Measurements from ENCODE around the gene ADGRV1. TPM values are rescaled to one million over a fixed set of nuclear protein-coding genes. Genes with fewer than 3 reads are reported as not detected.

Gene ADGRV1
- total RNA-seq, 2 donors from 2014 or later: 97.6 to 117 TPM

DNA sequence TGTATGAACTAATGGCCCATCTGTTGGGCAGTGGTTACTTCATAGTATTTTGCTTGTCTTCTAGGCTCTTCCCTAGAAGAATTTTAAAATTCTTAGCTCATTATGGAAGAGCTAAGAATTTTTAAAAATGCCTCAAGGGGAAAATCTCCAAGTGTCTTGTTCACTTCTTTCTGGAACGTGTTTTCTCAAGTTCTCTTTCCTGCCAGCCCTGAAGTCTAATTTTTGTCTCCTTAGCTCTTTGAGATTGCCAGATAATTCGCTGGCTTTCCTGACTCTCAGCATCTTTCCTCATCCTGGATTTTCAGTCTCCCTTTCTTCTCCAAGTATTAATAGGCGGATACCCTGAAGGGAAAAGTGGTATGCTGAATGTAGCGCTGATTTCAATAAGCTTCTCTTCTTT is 429.1 kb downstream of the ADGRV1 start:
- Mint-ChIP-seq H3K27ac (no peak overlapping the region), H3K36me3 (ENCODE audit: low read depth) (peaks cover 21% of the 10 kb centered on the region), H3K9me3 (no peaks in the 10 kb centered on the region), H3K4me3 (no peak overlapping the region), H3K4me1 (peaks cover 2% of the 10 kb centered on the region), H3K27me3 (ENCODE audit: insufficient read depth) (no peaks in the 10 kb centered on the region)
- peaks cover 3% of the 10 kb centered on the region for H3K4me1 ChIP-seq (ENCODE audit: control insufficient read depth, insufficient read depth, low read length)
- 93 to 96% methylated on average over 2 to 4 of the region's 4 CpGs for WGBS, 2 experiments (ENCODE audit: insufficient coverage in 1 of 2, insufficient read length in 1 of 2)
- no peak for DNase-seq
- no peaks in the 10 kb centered on the region for H3K36me3 ChIP-seq (ENCODE audit: control insufficient read depth, insufficient read depth, low read length)
- TF ChIP-seq, protein P1, sequence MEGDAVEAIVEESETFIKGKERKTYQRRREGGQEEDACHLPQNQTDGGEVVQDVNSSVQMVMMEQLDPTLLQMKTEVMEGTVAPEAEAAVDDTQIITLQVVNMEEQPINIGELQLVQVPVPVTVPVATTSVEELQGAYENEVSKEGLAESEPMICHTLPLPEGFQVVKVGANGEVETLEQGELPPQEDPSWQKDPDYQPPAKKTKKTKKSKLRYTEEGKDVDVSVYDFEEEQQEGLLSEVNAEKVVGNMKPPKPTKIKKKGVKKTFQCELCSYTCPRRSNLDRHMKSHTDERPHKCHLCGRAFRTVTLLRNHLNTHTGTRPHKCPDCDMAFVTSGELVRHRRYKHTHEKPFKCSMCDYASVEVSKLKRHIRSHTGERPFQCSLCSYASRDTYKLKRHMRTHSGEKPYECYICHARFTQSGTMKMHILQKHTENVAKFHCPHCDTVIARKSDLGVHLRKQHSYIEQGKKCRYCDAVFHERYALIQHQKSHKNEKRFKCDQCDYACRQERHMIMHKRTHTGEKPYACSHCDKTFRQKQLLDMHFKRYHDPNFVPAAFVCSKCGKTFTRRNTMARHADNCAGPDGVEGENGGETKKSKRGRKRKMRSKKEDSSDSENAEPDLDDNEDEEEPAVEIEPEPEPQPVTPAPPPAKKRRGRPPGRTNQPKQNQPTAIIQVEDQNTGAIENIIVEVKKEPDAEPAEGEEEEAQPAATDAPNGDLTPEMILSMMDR (conservative IDR thresholded peaks at IDR 0.05): no peak
- no peak overlapping the region for H3K27ac ChIP-seq (ENCODE audit: low read depth, low read length)
- no peak overlapping the region for H3K9ac ChIP-seq (ENCODE audit: extremely low read depth, low read length, poor library complexity, severe bottlenecking)
- H3K4me3 ChIP-seq (ENCODE audit: low read length): no peak overlapping the region
- H3K27me3 ChIP-seq (ENCODE audit: control insufficient read depth, insufficient read depth, low read length, poor library complexity, severe bottlenecking): no peaks in the 10 kb centered on the region
- H3K9me3 ChIP-seq (ENCODE audit: control insufficient read depth, low read length): no peaks in the 10 kb centered on the region

DNA sequence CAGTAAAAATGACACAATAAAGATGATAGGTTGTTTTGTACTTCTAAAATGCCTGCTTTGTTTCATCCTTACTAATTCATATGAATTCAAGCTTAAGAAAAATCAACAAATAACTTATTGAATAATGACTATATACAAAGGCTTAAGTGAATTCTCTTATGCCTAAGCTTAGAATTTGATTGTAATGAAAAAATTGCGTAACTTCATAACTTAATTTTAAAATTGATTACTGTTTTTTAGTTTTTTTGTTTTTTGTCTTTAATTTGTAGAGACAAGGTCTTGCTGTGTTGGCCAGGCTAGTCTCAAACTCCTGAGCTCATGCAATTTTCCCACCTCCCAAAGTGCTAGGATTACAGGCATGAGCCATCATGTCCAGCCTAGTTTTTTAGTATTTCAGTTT is 432.6 kb downstream of the ADGRV1 start:
- no peak overlapping the region for H3K4me3 Mint-ChIP-seq

DNA sequence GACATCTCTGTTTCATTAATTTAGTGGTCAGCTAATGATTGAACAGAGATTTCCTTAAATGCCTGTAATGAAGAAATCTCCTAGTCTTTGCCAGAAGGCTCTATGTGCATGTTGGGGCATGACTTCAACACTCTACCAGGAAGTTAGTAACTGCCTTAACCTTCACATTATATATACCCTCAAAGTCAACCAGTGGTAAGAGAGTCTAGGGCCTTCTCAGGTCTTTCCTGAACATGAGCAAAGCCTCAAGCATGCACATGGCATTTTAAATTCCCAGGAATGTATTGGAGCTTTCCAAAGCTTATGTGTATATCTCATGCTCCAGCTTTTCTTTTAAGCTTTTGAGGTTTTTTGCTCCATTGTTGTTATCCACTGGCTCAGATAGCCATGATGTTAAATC is 436.2 kb downstream of the ADGRV1 start:
- Mint-ChIP-seq H3K27ac (no peak overlapping the region), H3K4me1 (no peaks in the 10 kb centered on the region), H3K27me3 (ENCODE audit: insufficient read depth) (no peaks in the 10 kb centered on the region), H3K36me3 (ENCODE audit: low read depth) (peaks cover 49% of the 10 kb centered on the region), H3K9me3 (peaks cover 23% of the 10 kb centered on the region), H3K4me3 (no peak overlapping the region)
- H3K4me3 ChIP-seq (ENCODE audit: low read length): no peak overlapping the region
- no peaks in the 10 kb centered on the region for H3K36me3 ChIP-seq (ENCODE audit: control insufficient read depth, insufficient read depth, low read length)
- H3K9ac ChIP-seq (ENCODE audit: extremely low read depth, low read length, poor library complexity, severe bottlenecking): no peak overlapping the region
- H3K4me1 ChIP-seq (ENCODE audit: control insufficient read depth, insufficient read depth, low read length): no peaks in the 10 kb centered on the region
- H3K27me3 ChIP-seq (ENCODE audit: control insufficient read depth, insufficient read depth, low read length, poor library complexity, severe bottlenecking): no peaks in the 10 kb centered on the region
- TF ChIP-seq, protein P1 (conservative IDR thresholded peaks at IDR 0.05): no peak
- peaks cover 19% of the 10 kb centered on the region for H3K9me3 ChIP-seq (ENCODE audit: control insufficient read depth, low read length)
- H3K27ac ChIP-seq (ENCODE audit: low read depth, low read length): no peak overlapping the region
- no peak for DNase-seq

More for the DNA sequence above, 432.6 kb downstream of the ADGRV1 start:
- no peak overlapping the region for H3K9ac ChIP-seq (ENCODE audit: extremely low read depth, low read length, poor library complexity, severe bottlenecking)
- no peak for DNase-seq
- no peak overlapping the region for H3K27ac Mint-ChIP-seq
- H3K9me3 Mint-ChIP-seq: peaks cover 23% of the 10 kb centered on the region
- H3K36me3 Mint-ChIP-seq (ENCODE audit: low read depth): peaks cover 48% of the 10 kb centered on the region
- H3K4me3 ChIP-seq (ENCODE audit: low read length): no peak overlapping the region
- H3K4me1 ChIP-seq (ENCODE audit: control insufficient read depth, insufficient read depth, low read length): no peaks in the 10 kb centered on the region
- no peak overlapping the region for H3K27ac ChIP-seq (ENCODE audit: low read depth, low read length)
- TF ChIP-seq, protein P1 (conservative IDR thresholded peaks at IDR 0.05): no peak
- H3K27me3 Mint-ChIP-seq (ENCODE audit: insufficient read depth): no peaks in the 10 kb centered on the region
- no peaks in the 10 kb centered on the region for H3K4me1 Mint-ChIP-seq
- WGBS, 2 experiments (ENCODE audit: insufficient coverage in 1 of 2, insufficient read length in 1 of 2): 100% methylated on average over 1 of the region's 1 CpG; no CpG with 5 or more reads in 1 of the 2 experiments
- H3K9me3 ChIP-seq (ENCODE audit: control insufficient read depth, low read length): peaks cover 19% of the 10 kb centered on the region
- no peaks in the 10 kb centered on the region for H3K36me3 ChIP-seq (ENCODE audit: control insufficient read depth, insufficient read depth, low read length)
- H3K27me3 ChIP-seq (ENCODE audit: control insufficient read depth, insufficient read depth, low read length, poor library complexity, severe bottlenecking): no peaks in the 10 kb centered on the region

Data from endodermal cell (in vitro differentiated cells).